HL-60 (cell line): ENCODE results near the gene CALML6.

Source experiments
- POLR2AphosphoS5 ChIP-seq: IDR thresholded peaks from 2 replicates; pipeline ENCODE4 v1.6.1; 2012; ENCODE audit warnings: low read depth
- TF ChIP-seq, protein P1 (sequence below): IDR thresholded peaks from one replicate; pipeline ENCODE4 v1.5.1; 2011; ENCODE audit warnings: low read length, control low read depth, inconsistent platforms; ENCODE audit not compliant: insufficient read depth

DNA sequence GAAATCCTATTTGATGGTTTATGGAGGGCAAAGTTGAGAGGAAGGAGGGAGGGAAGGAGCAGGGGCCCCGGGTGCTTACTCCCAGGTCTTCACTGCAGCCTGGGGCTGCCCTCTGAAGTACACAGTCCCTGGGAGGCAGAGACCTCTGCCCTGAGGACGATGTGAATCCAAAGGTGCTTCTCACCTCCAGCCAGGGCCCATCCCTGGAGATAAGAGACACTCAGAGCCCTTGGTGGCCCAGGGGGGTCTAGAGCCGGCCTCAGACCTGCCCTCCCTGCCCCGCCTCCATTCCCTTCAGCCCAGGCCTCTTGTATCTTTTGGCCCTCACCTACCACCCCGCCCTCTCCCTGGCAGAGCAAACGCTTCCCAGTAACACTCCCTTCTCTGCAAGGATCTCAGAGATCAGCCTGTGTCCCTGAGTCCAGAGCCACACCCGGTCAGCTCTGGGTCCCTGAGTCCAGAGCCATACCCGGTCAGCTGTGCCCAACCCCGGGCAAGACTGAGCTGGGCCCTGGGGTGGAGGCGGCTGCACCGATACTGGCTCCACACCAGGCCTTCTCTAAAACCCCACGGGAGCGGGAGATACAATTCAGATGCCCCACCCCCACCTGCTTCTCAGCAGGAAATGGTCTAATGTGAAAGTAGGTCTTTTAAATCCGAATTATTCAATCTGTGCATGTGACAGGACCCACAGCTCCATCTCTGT, 20.6 kb upstream of the CALML6 start:
- TF ChIP-seq, protein P1, sequence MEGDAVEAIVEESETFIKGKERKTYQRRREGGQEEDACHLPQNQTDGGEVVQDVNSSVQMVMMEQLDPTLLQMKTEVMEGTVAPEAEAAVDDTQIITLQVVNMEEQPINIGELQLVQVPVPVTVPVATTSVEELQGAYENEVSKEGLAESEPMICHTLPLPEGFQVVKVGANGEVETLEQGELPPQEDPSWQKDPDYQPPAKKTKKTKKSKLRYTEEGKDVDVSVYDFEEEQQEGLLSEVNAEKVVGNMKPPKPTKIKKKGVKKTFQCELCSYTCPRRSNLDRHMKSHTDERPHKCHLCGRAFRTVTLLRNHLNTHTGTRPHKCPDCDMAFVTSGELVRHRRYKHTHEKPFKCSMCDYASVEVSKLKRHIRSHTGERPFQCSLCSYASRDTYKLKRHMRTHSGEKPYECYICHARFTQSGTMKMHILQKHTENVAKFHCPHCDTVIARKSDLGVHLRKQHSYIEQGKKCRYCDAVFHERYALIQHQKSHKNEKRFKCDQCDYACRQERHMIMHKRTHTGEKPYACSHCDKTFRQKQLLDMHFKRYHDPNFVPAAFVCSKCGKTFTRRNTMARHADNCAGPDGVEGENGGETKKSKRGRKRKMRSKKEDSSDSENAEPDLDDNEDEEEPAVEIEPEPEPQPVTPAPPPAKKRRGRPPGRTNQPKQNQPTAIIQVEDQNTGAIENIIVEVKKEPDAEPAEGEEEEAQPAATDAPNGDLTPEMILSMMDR = no peak
- TF ChIP-seq POLR2AphosphoS5 = no peak
